ENCODE results near the gene NCMAP.

DNA sequence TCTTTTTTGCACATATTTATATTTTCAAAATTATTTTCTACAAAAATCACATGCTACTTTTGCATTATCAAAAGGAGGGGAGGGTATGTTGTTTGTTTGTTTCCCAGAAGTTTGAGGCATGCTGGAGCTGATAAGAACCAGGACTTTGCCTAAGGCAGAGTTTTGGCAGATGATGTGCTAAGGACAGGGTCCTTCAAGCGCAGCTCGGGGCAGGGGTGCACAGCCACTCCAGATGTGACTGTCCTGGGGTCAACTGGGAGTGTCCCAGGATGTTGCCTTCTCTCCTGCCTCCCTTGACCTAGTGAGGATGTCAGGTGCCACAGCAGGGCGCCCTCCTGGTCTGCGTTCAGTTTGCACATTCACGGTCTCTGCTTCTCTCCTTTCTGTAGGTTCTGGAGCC lies 44.7 kb downstream of the NCMAP start:
- TF ChIP-seq, protein P1, sequence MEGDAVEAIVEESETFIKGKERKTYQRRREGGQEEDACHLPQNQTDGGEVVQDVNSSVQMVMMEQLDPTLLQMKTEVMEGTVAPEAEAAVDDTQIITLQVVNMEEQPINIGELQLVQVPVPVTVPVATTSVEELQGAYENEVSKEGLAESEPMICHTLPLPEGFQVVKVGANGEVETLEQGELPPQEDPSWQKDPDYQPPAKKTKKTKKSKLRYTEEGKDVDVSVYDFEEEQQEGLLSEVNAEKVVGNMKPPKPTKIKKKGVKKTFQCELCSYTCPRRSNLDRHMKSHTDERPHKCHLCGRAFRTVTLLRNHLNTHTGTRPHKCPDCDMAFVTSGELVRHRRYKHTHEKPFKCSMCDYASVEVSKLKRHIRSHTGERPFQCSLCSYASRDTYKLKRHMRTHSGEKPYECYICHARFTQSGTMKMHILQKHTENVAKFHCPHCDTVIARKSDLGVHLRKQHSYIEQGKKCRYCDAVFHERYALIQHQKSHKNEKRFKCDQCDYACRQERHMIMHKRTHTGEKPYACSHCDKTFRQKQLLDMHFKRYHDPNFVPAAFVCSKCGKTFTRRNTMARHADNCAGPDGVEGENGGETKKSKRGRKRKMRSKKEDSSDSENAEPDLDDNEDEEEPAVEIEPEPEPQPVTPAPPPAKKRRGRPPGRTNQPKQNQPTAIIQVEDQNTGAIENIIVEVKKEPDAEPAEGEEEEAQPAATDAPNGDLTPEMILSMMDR (IDR thresholded peaks at IDR 0.05) = no peak
- no peak for TF ChIP-seq ZFX (IDR thresholded peaks at IDR 0.05; ENCODE audit: borderline replicate concordance)
